Bronchial epithelial cell (primary cell): Measurements from ENCODE around the gene HOXC10. TPM values are rescaled to one million over a fixed set of nuclear protein-coding genes. Genes with fewer than 3 reads are reported as not detected.

Experiments used
- DNase-seq: peaks from one replicate; pipeline ENCODE4 v3.0.0-alpha.2; 2010; ENCODE audit warnings: low read depth
- FAIRE-seq: peaks from 2 replicates; lab custom pipeline; 2011; peaks lifted over from hg19 to GRCh38; lab: Jason Lieb, UNC
- H3K27me3 ChIP-seq: 2 replicates; pipeline ENCODE4 v1.5.1; 2011; ENCODE audit warnings: low read length; ENCODE audit not compliant: control insufficient read depth, insufficient read depth
- H3K36me3 ChIP-seq: 2 replicates; pipeline ENCODE4 v1.5.1; 2011; ENCODE audit warnings: low read length; ENCODE audit not compliant: control insufficient read depth, insufficient read depth
- H3K4me3 ChIP-seq: 2 replicates; pipeline ENCODE4 v1.5.1; 2011; ENCODE audit warnings: mild to moderate bottlenecking, low read depth, low read length, control low read depth
- CTCF ChIP-seq: IDR thresholded peaks from 2 replicates; pipeline ENCODE4 v1.5.1; 2011; ENCODE audit warnings: mild to moderate bottlenecking, moderate library complexity, low read length, control low read depth, inconsistent platforms; ENCODE audit not compliant: insufficient read depth, severe bottlenecking
- total RNA-seq: library from RNA; depleted of rRNA; stranded (reverse); fragments of >200 nt; gene quantifications from 2 replicates; pipeline ENCODE4 v1.2.1, GENCODE V29; 2014

Gene HOXC10
- total RNA-seq, 1 donor from 2014 or later, result not detected

- H3K27me3 ChIP-seq, result peaks cover 89% of the 10 kb centered on the region
Measured at GRCh38 chr12:54001283-54002187, 16.6 kb downstream of the HOXC10 start.

GRCh38 chr12:54002278-54002914 is 17.4 kb downstream of the HOXC10 start:
- Histone ChIP-seq H3K4me3 (no peak overlapping the region), H3K36me3 (no peaks in the 10 kb centered on the region), H3K27me3 (peaks cover 90% of the 10 kb centered on the region)
- FAIRE-seq (no peak), DNase-seq (no peak)
- no peak for TF ChIP-seq CTCF

More at GRCh38 chr12:54001283-54002187, 16.6 kb downstream of the HOXC10 start:
- no peak for FAIRE-seq
- Histone ChIP-seq H3K4me3 (no peak overlapping the region), H3K36me3 (no peaks in the 10 kb centered on the region)
- no peak for DNase-seq
- TF ChIP-seq CTCF, result no peak

- Histone ChIP-seq H3K27me3 (peaks cover 91% of the 10 kb centered on the region), H3K4me3 (no peak overlapping the region), H3K36me3 (no peaks in the 10 kb centered on the region)
- FAIRE-seq (no peak), DNase-seq (no peak)
- TF ChIP-seq CTCF, result no peak
Measured at GRCh38 chr12:54002915-54003389, 18.0 kb downstream of the HOXC10 start.

- no peak overlapping the region for H3K4me3 ChIP-seq
- H3K27me3 ChIP-seq, result peaks cover 91% of the 10 kb centered on the region
- H3K36me3 ChIP-seq, result no peaks in the 10 kb centered on the region
- FAIRE-seq, result no peak
- no peak for TF ChIP-seq CTCF
- no peak for DNase-seq
Measured at GRCh38 chr12:54003625-54004024, 18.7 kb downstream of the HOXC10 start.

GRCh38 chr12:54004063-54004840 is 19.3 kb downstream of the HOXC10 start:
- H3K4me3 ChIP-seq, result no peak overlapping the region
- no peaks in the 10 kb centered on the region for H3K36me3 ChIP-seq
- FAIRE-seq (no peak), DNase-seq (no peak)
- TF ChIP-seq CTCF, result no peak
- H3K27me3 ChIP-seq, result peaks cover 86% of the 10 kb centered on the region
